ENCODE results near the gene RGS7BP.

The RGS7BP gene

GRCh38 chr5:64513492-64513891, 7.7 kb downstream of the RGS7BP start:
- no peak overlapping the region for H3K4me3 ChIP-seq (IDR thresholded peaks at IDR 0.05; ENCODE audit: insufficient read depth, low read depth, low read length)
- no peaks in the 10 kb centered on the region for H3K79me2 ChIP-seq (ENCODE audit: insufficient read depth, low read depth)
- no peak overlapping the region for H2AFZ ChIP-seq (ENCODE audit: low read depth)
- no peaks in the 10 kb centered on the region for H3K4me1 ChIP-seq (ENCODE audit: low read depth, poor library complexity, severe bottlenecking)
- H3K27ac ChIP-seq = no peak overlapping the region
- no peaks in the 10 kb centered on the region for H3K27me3 ChIP-seq (ENCODE audit: insufficient read depth, low read depth)
- H3K4me2 ChIP-seq = no peak overlapping the region
- H3K36me3 ChIP-seq (ENCODE audit: insufficient read depth) = no peaks in the 10 kb centered on the region
- no peak overlapping the region for H3K9ac ChIP-seq
- TF ChIP-seq CTCF (conservative IDR thresholded peaks at IDR 0.05; ENCODE audit: low read depth, low read length) = no peak
- H4K20me1 ChIP-seq (ENCODE audit: insufficient read depth) = no peaks in the 10 kb centered on the region

- H2AFZ ChIP-seq (ENCODE audit: low read depth) = no peak overlapping the region
- no peaks in the 10 kb centered on the region for H3K27me3 ChIP-seq (ENCODE audit: insufficient read depth, low read depth)
- H4K20me1 ChIP-seq (ENCODE audit: insufficient read depth) = no peaks in the 10 kb centered on the region
- no peak overlapping the region for H3K9ac ChIP-seq
- TF ChIP-seq CTCF (conservative IDR thresholded peaks at IDR 0.05; ENCODE audit: low read depth, low read length) = no peak
- H3K27ac ChIP-seq = no peak overlapping the region
- H3K4me3 ChIP-seq (IDR thresholded peaks at IDR 0.05; ENCODE audit: insufficient read depth, low read depth, low read length) = no peak overlapping the region
- H3K4me1 ChIP-seq (ENCODE audit: low read depth, poor library complexity, severe bottlenecking) = no peaks in the 10 kb centered on the region
- no peak overlapping the region for H3K4me2 ChIP-seq
- no peaks in the 10 kb centered on the region for H3K79me2 ChIP-seq (ENCODE audit: insufficient read depth, low read depth)
- no peaks in the 10 kb centered on the region for H3K36me3 ChIP-seq (ENCODE audit: insufficient read depth)
Observed at GRCh38 chr5:64514612-64515011, 8.8 kb downstream of the RGS7BP start.

GRCh38 chr5:64516216-64516615, 10.4 kb downstream of the RGS7BP start:
- H3K9ac ChIP-seq = no peak overlapping the region
- no peaks in the 10 kb centered on the region for H3K27me3 ChIP-seq (ENCODE audit: insufficient read depth, low read depth)
- H3K4me2 ChIP-seq = no peak overlapping the region
- no peak overlapping the region for H3K4me3 ChIP-seq (IDR thresholded peaks at IDR 0.05; ENCODE audit: insufficient read depth, low read depth, low read length)
- H4K20me1 ChIP-seq (ENCODE audit: insufficient read depth) = no peaks in the 10 kb centered on the region
- no peak overlapping the region for H3K27ac ChIP-seq
- H3K36me3 ChIP-seq (ENCODE audit: insufficient read depth) = no peaks in the 10 kb centered on the region
- no peak overlapping the region for H2AFZ ChIP-seq (ENCODE audit: low read depth)
- H3K79me2 ChIP-seq (ENCODE audit: insufficient read depth, low read depth) = no peaks in the 10 kb centered on the region
- no peak for TF ChIP-seq CTCF (conservative IDR thresholded peaks at IDR 0.05; ENCODE audit: low read depth, low read length)
- no peaks in the 10 kb centered on the region for H3K4me1 ChIP-seq (ENCODE audit: low read depth, poor library complexity, severe bottlenecking)

- H3K36me3 ChIP-seq (ENCODE audit: insufficient read depth) = no peaks in the 10 kb centered on the region
- TF ChIP-seq CTCF (conservative IDR thresholded peaks at IDR 0.05; ENCODE audit: low read depth, low read length) = no peak
- H3K4me2 ChIP-seq = no peak overlapping the region
- H3K79me2 ChIP-seq (ENCODE audit: insufficient read depth, low read depth) = no peaks in the 10 kb centered on the region
- H3K9ac ChIP-seq = no peak overlapping the region
- H2AFZ ChIP-seq (ENCODE audit: low read depth) = no peak overlapping the region
- H4K20me1 ChIP-seq (ENCODE audit: insufficient read depth) = no peaks in the 10 kb centered on the region
- no peak overlapping the region for H3K27ac ChIP-seq
- no peaks in the 10 kb centered on the region for H3K27me3 ChIP-seq (ENCODE audit: insufficient read depth, low read depth)
- no peak overlapping the region for H3K4me3 ChIP-seq (IDR thresholded peaks at IDR 0.05; ENCODE audit: insufficient read depth, low read depth, low read length)
- H3K4me1 ChIP-seq (ENCODE audit: low read depth, poor library complexity, severe bottlenecking) = no peaks in the 10 kb centered on the region
Observed at GRCh38 chr5:64518793-64519192, 13.0 kb downstream of the RGS7BP start.

GRCh38 chr5:64519263-64519662, 13.4 kb downstream of the RGS7BP start:
- Histone ChIP-seq H3K27me3 (ENCODE audit: insufficient read depth, low read depth) (no peaks in the 10 kb centered on the region), H3K79me2 (ENCODE audit: insufficient read depth, low read depth) (no peaks in the 10 kb centered on the region), H3K4me1 (ENCODE audit: low read depth, poor library complexity, severe bottlenecking) (no peaks in the 10 kb centered on the region), H2AFZ (ENCODE audit: low read depth) (no peak overlapping the region), H3K27ac (no peak overlapping the region), H3K36me3 (ENCODE audit: insufficient read depth) (no peaks in the 10 kb centered on the region), H3K4me2 (no peak overlapping the region), H3K9ac (no peak overlapping the region), H3K4me3 (IDR thresholded peaks at IDR 0.05; ENCODE audit: insufficient read depth, low read depth, low read length) (no peak overlapping the region), H4K20me1 (ENCODE audit: insufficient read depth) (no peaks in the 10 kb centered on the region)
- no peak for TF ChIP-seq CTCF (conservative IDR thresholded peaks at IDR 0.05; ENCODE audit: low read depth, low read length)

Measured in KMS-11 (cell line).